Measurements from ENCODE around the gene CTPS1.

DNA sequence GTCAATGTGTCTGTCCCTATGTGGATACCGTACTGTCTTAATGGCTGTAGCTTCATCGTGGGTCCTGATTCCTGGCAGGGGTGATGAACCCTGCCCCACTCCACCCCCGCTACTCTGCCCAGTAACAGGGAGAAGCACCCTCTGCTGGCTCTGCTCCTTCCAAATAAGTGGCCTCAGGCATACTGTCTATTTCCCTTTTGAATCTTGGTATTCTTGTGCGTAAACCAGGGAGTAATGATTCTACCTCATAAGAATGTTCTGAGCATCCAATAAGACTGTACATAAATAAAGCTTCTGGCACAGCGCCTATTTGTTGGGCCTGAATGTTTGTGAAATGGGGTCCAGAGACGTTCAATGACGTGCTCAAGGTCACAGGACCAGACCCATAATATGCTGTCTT, 35.2 kb upstream of the CTPS1 start:
- peak in 1 of 4 experiments; percentile 34 for TF ChIP-seq CTCF (IDR thresholded peaks at IDR 0.05)
- TF ChIP-seq POLR2A (IDR thresholded peaks at IDR 0.05), result no peak

Measured in gastroesophageal sphincter (tissue), 3 donors.